ENCODE results near the gene DAP3.
"Not testable (repeated sequence)": the region's sequence is repeated elsewhere in the genome, so short reads cannot be mapped to it uniquely, and the experiment has no call there.

DAP3 gene

GRCh38 chr1:155759966-155760630 lies 71.2 kb downstream of the DAP3 start:
- H3K4me3 ChIP-seq (ENCODE audit: low read depth, low read length), result no peak overlapping the region
- TF ChIP-seq, protein P1, sequence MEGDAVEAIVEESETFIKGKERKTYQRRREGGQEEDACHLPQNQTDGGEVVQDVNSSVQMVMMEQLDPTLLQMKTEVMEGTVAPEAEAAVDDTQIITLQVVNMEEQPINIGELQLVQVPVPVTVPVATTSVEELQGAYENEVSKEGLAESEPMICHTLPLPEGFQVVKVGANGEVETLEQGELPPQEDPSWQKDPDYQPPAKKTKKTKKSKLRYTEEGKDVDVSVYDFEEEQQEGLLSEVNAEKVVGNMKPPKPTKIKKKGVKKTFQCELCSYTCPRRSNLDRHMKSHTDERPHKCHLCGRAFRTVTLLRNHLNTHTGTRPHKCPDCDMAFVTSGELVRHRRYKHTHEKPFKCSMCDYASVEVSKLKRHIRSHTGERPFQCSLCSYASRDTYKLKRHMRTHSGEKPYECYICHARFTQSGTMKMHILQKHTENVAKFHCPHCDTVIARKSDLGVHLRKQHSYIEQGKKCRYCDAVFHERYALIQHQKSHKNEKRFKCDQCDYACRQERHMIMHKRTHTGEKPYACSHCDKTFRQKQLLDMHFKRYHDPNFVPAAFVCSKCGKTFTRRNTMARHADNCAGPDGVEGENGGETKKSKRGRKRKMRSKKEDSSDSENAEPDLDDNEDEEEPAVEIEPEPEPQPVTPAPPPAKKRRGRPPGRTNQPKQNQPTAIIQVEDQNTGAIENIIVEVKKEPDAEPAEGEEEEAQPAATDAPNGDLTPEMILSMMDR (IDR thresholded peaks at IDR 0.05; ENCODE audit: low read depth, low read length), result no peak

DNA sequence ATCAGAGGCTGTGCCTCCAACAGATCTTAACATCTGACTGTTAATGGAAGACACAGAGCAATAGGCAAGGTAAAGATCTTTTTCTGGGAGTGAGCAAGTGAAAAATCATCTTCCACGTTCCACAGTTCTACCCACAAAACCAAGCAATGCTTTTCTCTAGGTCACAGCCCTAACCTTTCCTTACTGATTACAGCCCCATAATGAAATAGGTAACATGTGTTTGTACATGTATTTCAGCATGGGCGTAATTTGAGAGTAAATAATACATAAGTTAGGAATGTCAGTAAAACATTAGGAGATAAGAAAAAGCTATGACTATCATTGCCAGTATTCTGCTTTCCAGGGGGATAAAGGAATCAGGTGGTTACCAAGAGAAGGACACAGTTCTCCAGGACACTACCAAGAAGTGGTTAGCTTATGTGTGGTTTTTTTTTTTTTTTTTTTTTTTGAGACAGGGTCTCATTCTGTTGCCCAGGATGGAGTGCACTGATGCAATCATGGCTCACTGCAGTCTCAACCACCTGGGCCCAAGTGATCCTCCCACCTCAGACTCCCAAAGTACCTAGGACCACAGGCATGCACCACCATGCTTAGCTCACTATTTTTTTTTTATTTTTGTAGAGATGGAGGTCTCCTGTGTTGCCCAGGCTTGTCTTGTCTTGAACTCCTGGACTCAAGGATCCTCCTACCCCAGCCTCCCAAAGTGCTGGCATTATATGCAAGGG lies 72.0 kb downstream of the DAP3 start:
- H3K4me3 ChIP-seq (ENCODE audit: low read depth, low read length), result no peak overlapping the region
- TF ChIP-seq, protein P1 (IDR thresholded peaks at IDR 0.05; ENCODE audit: low read depth, low read length), result no peak

GRCh38 chr1:155761736-155762405 lies 73.0 kb downstream of the DAP3 start:
- TF ChIP-seq, protein P1 (IDR thresholded peaks at IDR 0.05; ENCODE audit: low read depth, low read length), result no peak
- no peak overlapping the region for H3K4me3 ChIP-seq (ENCODE audit: low read depth, low read length)

GRCh38 chr1:155763090-155763815 lies 74.4 kb downstream of the DAP3 start:
- H3K4me3 ChIP-seq (ENCODE audit: low read depth, low read length), result not testable (repeated sequence)

DNA sequence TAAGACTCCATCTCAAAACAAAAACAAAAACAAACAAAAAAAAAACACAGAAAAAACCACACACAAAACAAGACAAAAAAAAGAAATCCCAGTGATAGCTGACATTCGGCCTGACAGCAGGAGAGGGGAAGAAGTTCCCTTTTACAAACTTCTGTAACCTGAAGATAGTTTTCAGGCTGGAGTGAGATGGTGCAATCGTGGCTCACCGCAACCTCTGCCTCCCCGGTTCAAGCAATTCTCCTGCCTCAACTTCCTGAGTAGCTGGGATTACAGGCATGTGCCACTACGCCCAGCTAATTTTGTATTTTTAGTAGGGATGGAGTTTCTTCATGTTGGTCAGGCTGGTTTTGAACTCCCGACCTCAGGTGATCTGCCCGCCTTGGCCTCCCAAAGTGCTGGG lies 75.1 kb downstream of the DAP3 start:
- H3K4me3 ChIP-seq (ENCODE audit: low read depth, low read length), result not testable (repeated sequence)

GRCh38 chr1:155767399-155767989 lies 78.6 kb downstream of the DAP3 start:
- H3K4me3 ChIP-seq (ENCODE audit: low read depth, low read length), result not testable (repeated sequence)

- TF ChIP-seq, protein P1 (IDR thresholded peaks at IDR 0.05; ENCODE audit: low read depth, low read length), result no peak
- no peak overlapping the region for H3K4me3 ChIP-seq (ENCODE audit: low read depth, low read length)
Measured at GRCh38 chr1:155769257-155769656, 80.4 kb downstream of the DAP3 start.

DNA sequence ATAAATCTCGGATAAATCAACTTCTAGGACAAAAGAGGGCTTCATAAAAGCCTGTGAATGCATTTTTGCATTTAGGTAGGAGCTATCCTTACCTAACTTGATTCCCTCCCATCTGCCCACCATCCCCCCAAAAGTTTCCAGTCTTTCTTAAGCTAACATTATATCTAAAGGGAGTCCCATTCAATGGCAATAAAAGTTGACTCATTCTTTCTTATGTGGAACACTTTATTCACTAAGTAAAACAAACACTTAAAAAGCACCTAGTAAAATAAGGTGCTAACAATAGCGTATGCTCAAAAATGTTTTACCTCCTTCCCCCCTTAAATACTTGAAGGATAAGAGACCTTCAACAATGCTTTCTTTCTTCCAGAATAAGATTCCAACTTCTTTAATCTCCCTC lies 84.3 kb downstream of the DAP3 start:
- no peak overlapping the region for H3K4me3 ChIP-seq (ENCODE audit: low read depth, low read length)
- TF ChIP-seq, protein P1 (IDR thresholded peaks at IDR 0.05; ENCODE audit: low read depth, low read length), result no peak
